NCI-H524 (cell line): ENCODE results near the gene MCTP1.

Experiments
- DNase-seq, 2 experiments: peaks; one replicate each; lab custom pipeline; 2025; lab: John Stamatoyannopoulos, UW

MCTP1 gene

GRCh38 chr5:94761786-94762185 lies 523.1 kb downstream of the MCTP1 start:
- DNase-seq, result no peak

DNA sequence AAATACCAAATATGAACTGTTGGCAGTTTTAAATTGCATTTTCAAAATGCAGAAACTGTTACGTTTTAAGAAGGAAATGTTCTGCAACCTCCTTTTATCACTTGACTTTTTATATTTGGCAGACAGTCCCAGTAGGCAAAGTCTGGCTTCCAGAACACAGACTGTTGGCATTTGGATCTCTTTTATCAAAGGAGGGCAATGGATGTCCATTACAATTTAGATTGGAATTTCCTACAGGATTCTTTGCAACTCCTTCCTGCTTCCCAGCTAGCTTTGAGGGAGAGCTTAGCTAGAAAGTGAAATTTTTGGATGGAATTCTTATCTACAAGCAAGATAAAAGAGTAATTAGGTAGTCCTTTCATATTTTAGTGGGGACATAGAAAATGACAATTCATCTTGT lies 523.8 kb downstream of the MCTP1 start:
- DNase-seq, result no peak

- no peak for DNase-seq
Measured at GRCh38 chr5:94759961-94760360, 524.9 kb downstream of the MCTP1 start.

DNA sequence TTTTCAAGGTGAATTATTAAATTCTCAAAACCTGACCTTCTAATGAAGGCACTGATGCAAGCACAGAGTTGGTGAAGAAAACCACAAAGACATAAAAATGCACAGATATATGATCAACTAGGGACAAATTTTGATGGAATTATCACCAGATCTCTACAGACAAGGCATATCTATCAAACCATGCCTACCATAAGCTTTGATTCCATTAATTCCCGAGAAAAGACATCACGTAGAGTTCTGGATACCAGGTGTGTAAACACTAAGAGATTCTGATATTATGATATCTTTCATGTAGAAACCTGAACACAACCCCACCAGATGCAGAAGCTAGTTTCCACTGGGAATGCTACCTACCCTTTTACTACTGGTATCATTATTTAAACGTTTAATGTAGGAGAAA lies 525.9 kb downstream of the MCTP1 start:
- no peak for DNase-seq

DNA sequence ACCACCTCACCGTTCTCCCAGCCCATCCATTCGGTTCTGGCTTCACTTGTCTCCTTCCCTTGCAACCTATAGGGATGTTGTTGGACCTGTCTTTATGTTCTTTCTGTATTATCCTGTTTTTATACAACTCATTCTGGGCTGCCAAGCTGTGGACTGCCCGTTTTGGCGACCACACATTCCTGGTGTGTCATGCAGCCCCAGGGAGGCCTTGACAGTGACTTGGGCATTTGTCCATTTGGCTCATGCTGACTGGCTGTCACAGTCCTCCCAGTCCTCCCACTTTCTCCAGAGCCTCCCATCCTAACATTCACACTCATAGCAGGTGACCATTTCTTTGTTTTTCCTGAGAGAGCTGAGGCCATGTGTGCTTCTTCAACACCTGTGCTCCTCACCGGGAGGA lies 530.1 kb downstream of the MCTP1 start:
- DNase-seq, result no peak

- no peak for DNase-seq
Measured at GRCh38 chr5:94751460-94751859, 533.4 kb downstream of the MCTP1 start.

- no peak for DNase-seq
Measured at GRCh38 chr5:94750681-94751080, 534.2 kb downstream of the MCTP1 start.

GRCh38 chr5:94749042-94749441 lies 535.9 kb downstream of the MCTP1 start:
- no peak for DNase-seq

DNA sequence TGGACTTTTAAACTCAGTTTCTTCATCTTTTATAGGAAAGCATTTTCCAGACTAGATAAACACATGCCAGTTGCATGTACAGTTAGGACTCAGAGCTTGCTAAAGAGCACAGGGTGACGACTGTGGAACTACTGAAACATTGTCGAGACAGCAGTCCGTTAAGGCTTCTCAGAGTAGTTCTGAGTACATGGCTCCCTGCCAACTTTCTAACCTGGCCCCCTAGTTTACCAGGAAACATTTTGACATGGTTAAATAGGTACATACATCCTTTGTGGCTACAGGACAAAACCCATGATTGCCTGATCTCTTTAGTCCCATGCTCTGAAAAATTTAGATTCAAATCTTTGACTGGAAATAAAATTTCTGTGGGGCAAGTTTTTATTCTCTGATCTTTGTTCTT lies 536.7 kb downstream of the MCTP1 start:
- DNase-seq, result no peak

- DNase-seq, result no peak
Measured at GRCh38 chr5:94747371-94747770, 537.5 kb downstream of the MCTP1 start.

DNA sequence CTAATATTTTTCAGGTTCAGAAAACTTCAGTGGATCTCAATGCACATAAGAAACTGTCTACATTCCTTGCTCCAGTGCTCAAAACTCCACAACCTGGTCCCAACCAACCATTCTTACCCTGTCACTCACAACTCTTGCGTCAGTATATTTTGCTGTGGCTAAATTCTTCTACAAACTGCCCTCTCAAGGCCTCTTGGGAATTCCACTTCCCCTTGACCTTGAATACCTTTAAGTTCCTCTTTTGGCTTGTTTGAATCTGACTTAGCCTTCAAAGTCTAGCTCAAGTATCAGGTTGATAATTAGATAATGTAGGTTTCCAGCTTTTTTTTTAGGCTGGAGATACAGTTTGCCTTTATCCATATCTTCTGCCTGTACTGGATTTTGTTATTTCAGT lies 538.2 kb downstream of the MCTP1 start:
- DNase-seq, result no peak

DNA sequence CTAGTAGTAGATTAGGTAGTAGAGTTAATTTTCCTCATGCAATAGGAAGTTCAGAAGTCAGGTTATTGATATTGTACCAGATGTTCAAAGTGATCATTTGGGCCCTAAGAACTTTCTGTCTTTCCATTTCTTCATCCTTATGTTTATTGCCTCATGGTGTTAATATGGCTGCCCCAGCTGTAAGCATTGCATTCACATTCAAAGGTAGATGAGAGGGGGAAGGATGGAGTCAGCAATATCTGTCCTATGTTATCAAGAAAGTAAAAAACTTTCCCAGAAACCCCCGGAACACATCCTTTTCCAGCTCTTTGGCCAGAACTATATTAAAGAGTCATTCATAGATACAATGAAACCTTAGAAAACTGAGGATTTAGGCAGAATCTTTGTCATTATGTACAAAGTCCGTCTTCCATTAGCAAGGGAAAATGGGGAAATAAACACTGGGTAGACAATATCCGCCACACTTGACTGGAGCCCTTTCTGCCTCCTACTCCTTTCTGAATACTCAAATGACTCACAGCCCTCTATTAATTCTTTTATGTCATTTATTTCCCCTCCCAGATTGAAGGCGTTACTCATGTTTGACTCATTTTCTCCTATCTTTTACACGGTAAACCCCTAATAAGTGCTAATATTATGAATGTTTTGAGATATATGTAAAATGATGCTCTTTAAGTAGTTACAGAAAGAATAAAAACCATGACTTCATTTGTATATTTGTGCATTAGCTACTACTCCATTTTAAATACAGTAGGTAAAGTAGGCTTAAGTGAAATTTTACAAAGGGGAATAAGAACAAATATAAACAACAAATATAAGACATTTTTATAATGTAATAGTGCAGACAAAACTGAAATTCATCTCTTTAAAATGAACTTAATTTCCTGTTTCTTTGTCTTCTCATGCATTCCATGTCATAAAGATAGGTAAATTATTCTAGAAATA lies 538.8 kb downstream of the MCTP1 start:
- DNase-seq, result no peak

DNA sequence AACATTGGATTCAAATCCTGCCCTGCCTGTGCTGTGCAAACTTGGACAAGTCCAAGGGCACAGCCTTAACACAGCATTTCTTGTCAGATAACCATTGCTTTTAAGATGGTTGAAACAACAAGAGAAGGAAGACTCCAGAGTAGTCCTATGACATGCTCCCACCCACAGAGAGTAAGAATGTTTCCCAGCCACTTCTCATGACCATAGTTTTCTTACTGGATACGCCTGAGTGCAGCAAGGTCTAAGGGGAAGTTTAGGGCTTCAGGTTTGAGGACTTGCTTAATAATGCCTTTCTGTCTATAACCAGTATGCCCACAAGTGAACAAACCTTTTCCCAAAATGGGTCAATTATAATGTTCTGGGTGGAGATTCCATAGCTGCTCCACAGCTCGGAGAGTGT lies 540.0 kb downstream of the MCTP1 start:
- no peak for DNase-seq

GRCh38 chr5:94742852-94743251 lies 542.0 kb downstream of the MCTP1 start:
- no peak for DNase-seq

DNA sequence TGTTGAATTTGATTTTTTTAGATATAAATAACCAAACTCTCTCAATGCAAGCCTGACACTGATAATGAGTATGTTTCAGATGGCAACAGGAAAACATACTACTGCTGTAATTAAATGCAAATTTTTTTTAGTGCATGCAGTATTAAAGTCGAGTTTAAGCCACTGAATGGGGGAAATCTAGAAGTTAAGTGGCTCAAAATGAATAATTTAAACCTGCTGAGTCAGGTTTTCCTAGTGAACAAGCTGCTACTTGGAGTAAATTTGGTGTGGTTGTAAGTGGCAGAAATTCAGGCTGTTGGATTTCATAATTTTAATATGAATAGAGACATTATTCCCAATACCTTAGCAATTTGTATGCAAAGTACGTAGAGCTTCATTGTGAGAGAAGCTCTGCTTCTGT lies 544.6 kb downstream of the MCTP1 start:
- no peak for DNase-seq

DNA sequence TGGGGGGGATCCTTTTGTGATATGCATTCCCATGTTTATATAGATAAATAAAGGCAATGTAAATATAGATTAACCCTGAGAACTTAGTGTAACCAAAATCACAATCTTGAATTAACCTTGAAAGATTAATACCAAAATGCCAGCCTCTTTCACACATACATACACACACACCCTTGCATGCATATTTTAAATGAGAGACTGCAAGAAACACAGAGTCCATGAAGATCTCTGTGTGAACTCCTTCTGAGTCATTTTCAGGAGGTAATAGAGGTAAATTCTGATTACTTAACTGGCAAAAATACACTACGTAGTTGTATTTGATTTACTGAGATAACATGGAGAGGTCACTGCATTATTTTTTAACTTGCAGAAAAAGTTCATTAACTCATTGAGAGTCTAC lies 548.4 kb downstream of the MCTP1 start:
- no peak for DNase-seq

GRCh38 chr5:94731471-94731870 lies 553.4 kb downstream of the MCTP1 start:
- no peak for DNase-seq

- no peak for DNase-seq
Measured at GRCh38 chr5:94725142-94725541, 559.8 kb downstream of the MCTP1 start.

DNA sequence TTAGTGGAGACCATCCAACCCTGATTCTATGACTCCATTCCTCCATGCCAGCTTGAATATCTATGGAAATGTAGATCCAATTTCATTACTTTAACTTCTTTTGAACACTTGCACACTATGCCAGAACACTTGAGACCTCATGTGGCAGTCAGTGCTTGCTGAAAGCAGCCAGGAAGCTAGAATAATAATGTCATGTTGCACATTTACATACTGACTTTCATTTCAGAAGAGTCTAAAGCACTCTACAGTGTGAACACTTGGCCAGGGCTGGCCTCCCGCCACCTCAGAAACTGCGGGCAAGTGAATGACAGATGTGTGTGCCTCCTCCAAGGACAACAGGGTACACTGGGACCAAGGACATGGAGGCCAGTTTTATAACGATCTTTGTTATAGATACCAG lies 569.1 kb downstream of the MCTP1 start:
- no peak for DNase-seq

DNA sequence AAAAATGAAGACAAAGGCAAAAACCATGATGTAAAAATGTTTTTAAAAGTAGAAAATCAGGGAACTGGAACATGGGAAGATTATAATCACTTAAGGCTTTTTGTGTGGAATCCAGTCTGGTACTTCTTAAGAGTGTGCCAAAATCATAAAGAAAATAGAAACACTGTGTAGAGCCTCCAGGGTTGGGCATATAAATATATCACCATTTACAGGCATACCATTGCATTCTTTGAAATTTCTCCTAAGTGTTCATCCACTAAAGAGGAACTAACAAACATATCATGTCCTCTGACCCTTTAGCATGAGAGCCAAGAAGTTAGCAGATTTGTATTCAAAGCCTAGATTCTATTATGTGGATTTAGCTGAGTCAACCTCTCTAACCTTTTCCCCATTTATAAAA lies 573.1 kb downstream of the MCTP1 start:
- DNase-seq, result no peak

GRCh38 chr5:94709277-94709676 lies 575.6 kb downstream of the MCTP1 start:
- no peak for DNase-seq

- no peak for DNase-seq
Measured at GRCh38 chr5:94707359-94707758, 577.5 kb downstream of the MCTP1 start.

DNA sequence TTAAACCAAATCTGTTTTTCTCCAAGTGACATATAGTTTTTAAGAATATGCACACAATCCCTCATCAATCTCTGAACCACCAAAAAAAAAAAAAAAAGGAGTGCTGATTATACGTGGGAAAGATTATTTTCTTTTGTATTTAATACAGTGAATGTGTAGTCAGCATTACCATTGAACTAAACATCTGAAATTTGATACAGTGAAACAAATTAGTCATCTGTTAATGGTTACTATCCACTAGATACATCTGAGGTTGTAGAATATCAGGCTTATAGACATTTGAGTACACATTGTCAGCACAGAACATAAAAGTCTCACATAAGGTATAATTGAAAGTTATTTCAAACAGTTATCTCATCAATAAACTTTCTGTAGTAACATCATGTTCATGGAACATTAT lies 579.5 kb downstream of the MCTP1 start:
- DNase-seq, result peak in 1 of 2 experiments; percentile 19

GRCh38 chr5:94702729-94703128 lies 582.2 kb downstream of the MCTP1 start:
- no peak for DNase-seq
